ENCODE measurements around the gene OR11L1.

Gene OR11L1

DNA sequence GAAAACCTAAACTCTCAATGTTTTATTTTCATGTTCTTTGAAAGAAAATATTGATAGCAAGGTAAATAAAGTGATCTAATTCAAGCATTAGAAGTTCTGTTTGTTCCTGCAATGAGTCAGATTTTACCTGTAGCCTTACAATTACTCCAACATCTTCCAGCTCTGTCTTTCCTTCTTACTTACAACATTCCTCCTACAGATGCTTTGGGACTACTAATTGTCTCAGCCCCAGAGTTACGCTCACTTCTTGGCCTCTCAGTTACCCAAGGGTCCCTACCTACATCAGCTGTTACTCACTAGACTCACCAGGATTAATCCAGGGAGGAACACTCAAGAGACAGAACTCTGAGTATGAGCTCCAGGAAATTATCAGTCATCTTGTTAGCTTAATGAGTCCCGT, 44.2 kb downstream of the OR11L1 start:
- no peak for DNase-seq (ENCODE audit: low read depth)
